ENCODE measurements around the gene ALK.

Gene ALK

DNA sequence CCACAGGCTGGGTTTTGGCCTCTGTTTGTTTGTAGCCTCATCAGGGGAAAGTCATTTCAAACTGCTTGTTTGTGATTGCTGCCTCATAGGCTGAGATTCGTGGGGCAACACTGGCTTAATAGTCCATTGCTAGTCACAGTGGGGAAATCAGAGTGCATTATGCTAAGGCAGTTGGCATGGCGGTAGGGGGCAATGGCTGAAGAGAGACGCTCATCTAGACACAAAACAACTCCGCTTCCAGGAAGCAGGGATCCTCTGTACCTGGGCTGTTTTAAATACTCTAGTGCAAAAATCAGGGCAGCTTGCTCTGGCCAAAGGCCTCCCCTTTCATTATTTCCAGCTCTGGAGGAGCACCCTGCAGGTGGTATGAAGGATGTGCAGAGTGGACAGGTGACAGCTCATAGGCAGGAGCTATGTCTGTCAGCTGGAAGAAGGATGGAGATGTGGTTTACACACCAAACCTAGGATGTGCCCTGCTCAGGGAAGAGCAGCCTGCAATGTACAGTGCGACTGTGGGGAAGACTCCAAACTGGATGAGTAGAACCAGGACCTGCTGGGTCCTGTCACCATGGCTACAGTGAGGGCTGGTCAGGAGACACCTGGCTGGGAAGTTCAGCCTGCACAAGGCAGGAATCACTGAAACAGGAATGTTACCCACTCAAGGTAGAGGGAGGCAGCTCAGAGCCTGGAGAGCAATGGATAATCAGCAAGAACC is 571.9 kb downstream of the ALK start:
- DNase-seq, result no peak
- intact Hi-C loops (cut with DNase I), result no loop called here

DNA sequence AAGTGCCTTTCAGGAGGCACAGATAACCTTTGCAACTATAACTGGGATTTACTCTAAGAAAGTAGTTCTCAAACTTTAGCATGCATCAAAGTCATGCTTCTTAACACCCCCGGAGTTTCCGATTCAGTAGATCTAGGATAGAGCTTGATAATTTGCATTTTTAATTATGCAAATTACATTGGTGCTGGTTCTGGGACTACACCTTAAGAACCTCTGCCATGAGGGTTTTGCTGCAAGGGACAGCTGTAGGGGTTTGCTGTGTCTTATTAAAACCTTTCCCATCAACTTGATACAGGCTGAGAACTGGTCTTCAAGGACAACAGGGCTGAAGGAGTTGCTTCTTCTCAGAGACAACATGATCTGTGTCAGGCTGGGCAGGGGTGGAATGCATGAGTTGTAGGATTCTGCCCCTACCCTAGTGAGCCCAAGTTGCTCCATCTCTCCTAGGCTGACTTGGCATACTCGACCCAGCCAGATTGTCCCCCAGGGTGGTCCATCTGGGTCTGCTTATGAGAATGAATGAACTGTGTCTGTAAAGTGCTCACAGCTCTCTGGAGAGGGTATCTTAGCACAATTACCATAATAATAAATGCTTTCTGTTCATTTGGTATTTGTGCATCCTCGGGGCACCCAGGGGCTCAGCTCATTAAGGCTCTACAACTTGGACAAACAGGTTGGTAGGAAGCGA is 573.5 kb downstream of the ALK start:
- DNase-seq, result no peak
- intact Hi-C loops (cut with DNase I), result no loop called here

DNA sequence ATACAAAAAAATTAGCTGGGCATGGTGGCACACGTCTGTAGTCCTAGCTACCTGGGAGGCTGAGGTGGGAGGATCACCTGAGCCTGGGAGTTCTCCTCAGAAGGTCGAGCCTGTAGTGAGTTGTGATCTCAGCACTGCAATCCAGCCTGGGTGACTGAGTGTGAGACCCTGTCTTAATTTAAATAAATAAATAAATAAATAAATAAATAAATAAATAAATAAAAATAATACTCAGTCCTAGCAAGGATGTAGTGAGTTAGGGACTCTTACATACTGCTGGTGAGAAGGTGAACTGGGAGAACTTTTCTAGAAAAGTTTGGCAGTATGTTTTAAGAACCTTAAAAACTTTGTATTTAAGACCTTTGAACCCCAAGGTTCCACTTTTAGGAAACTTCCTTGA is 576.1 kb downstream of the ALK start:
- intact Hi-C loops (cut with DNase I), result no loop called here
- DNase-seq, result no peak

DNA sequence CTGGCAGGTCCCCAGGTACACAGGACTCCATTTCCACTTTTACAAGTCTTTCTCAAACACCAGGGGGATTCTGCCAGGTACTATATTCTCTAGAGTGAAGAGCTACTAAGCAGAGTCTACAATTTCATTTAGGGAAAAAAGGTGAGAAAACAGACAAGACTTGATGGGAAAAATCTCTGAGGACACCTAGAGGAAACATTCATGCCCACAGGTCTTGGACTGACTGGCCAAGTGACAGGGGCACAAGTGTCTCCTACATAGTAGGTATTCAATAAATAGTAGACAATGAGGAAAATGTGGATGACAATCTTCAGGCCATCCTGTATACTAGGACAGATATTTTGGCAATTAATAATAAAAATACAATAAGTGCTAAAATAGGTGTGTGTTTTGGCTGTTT is 577.6 kb downstream of the ALK start:
- intact Hi-C loops (cut with DNase I), result no loop called here
- DNase-seq, result no peak

DNA sequence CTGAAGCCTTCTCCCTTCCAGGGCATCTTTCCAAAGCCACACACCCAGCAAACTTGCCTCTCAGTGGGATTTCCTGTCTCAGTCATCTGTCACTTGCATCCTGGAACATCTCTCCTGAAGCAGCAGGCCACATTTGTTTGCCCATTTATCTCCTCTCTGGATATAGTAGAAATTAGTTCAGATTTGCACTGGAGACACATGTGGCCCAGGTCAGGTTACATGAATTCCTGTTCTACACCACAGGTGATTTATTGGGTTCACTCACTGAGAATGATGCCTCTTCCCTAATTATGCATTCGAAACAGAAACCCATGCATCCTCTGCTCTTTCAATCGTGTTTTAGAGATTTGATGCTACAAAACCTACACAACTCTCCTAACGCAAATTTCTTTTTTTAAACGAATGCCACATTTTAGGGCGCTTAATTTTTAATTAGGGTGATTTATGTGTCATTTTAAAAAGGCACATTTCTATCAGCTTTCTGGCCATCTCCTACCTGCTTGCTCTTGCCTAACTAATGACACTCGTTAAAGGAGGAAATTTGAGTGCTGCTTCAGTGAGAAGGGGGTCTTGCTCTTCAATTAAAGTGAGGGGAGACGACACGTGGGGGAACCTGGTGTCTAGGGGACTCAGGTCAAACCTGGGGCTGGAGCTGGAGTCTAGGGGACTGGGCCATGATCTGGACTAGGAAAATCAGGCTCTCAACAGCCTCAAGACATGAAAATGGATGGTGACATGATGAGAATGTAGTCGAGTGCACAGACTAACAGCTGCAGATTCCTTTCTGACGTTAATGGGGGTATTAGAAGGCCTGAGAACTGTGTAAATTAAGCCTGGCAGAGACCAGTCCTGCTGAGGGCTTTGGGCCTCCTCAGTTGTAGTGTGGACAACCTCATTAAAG is 584.8 kb downstream of the ALK start:
- peak in 4 of 42 donors; percentile 9 to 48 (median 22) for DNase-seq
- intact Hi-C loops (cut with DNase I), result no loop called here

DNA sequence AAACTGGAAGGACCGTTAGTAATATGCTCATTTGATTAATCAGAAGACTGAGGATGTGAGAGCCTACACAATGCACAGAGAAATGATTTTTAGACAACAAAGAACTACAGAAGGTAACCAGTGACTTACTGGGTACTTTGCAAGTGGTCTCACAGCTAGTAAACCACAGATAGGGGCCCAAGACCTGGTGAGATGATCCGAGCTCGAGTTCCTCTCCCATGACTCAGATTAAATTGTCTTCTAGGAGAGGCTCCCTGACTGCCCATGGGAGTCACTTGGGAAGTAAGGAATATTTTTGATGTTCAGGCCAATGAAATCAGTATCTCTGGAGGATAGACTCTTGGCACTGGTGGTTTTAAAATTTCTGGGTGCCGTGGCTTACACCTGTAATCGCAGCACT is 586.0 kb downstream of the ALK start:
- intact Hi-C loops (cut with DNase I), result no loop called here
- no peak for DNase-seq

DNA sequence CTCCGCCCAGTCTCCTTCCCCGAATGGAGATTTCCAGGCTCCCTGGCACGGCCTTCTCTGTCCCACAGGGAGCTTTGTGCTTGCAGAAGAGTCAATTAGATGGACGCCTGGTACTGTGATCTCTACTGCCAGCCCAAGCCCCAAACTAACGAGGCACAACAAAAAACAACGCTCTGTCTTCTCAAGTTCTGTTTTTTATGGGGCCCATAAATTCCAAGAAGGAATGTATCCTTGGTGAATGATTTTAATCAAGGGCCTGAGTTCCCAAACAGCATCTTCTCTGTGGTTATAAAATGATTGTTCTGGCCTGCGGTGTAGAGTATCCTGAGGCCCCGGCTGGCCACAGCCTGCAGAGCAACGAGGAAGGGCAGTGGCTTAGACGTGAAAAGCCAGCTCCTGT is 586.7 kb downstream of the ALK start:
- intact Hi-C loops (cut with DNase I), result no loop called here
- no peak for DNase-seq

DNA sequence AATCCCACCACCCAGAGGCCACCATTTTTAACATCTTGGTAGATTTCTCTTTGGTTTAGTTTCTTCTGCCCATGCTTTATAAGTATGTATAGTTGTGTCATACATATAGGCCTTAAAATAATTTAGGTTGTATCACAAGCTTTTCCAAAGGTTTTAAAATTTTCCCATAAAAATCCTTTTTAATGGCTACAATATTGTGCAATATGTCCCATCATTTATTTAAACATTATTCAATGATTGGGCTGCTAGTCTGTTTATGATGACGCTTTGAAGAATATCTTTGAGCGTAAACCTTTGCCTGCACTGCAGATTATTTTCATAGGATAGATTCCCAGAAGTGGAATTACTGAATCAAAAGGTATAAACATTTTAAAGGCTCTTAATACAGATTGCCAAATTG is 588.8 kb downstream of the ALK start:
- DNase-seq, result no peak
- intact Hi-C loops (cut with DNase I), result no loop called here

DNA sequence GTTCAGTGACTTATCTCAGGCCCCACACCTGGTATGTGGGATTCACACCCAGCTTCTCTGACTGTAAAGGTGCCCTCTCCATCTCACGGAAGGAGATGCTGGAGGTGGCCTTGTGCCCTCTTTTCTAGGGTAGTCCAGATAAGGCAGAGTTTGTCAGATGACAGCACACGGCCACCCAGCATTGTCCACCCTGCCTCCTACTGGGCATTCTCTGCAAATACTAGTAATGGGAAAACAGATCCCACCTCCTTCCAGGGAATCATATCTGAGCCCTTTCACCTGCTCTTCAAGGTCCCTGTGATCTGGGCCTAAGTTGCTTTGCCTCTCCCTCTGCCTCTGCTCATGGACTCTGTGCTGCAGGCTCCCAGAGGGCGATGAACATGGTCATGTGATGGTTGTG is 591.5 kb downstream of the ALK start:
- intact Hi-C loops (cut with DNase I), result no loop called here
- no peak for DNase-seq

DNA sequence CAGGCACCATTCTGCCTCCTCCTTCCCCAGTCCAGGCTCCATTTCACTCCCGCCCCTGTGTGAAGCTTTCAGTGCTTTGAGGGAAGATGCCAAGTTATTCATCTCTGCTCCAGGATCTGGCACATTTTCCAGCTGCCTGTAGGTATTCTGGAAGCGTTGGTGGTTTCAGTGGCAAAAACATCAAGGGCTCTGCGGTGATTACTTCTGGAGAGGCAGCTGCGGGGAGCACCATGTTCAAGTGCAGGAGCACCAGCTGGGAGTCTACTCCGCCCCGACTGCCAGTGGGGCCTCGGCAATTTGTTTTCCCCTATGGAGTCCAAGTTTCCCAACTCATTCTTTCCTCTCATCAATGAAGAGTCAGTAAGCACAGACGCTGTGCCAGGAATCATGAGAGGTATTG is 594.5 kb downstream of the ALK start:
- peak in 15 of 42 donors; percentile 6 to 42 (median 23) for DNase-seq
- intact Hi-C loops (cut with DNase I), result no loop called here

DNA sequence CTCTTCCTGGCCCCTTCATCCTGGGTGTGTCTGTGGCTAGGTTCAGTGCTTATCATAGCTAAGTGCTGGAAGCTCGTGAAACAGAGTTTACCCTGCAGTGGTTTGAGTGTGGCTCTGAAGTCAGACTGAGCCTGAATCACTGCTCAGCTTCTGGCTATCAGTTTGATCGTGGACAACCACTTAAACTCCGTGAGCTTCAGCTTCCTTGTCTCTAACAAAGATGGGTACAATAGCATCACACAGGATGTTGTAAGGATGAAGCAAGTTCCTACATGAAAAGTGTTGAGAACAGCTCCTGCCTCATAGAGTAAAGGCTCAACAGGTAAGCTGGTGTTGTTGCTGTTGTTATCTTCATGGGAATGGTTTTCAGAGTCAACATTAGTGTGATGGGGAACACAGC is 595.8 kb downstream of the ALK start:
- DNase-seq, result no peak
- intact Hi-C loops (cut with DNase I), result no loop called here

DNA sequence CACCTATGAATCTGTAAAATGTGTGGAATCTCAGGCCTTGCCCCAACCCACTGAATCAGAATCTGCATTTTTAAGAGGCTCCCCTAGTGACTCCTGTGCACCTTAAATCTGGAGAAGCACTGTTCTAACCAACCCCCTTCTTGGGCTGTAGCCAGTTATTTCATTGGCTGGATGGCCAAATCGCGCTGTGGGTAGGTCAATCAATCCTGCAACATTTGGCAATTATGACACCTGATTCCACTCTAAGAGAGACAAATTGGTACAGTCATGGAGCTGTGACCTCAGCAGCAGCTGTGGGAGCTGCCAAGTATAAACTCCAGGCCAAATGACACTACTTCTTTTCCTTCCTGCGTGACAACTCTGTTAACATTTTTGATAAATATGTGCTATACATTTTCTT is 597.4 kb downstream of the ALK start:
- DNase-seq, result no peak
- intact Hi-C loops (cut with DNase I), result no loop called here

DNA sequence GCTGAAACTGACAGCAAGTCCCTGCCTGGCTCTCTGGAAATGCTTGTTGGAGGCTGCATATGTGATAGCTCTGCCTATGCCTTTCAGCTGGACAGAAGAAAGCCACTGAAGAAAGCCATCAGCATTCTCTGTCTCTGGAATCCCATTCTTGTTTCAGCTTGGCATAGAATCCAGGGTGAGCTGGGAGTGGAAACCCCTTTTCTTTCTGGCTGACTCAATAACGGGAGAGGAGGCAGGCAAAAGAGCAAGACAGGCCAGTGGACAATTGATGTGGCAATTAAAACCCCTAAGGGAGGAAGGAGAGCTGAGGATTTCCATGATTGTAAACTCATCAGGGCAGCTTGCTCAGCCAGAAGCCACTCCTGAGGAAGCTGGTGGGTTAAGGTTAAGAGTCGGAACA is 598.1 kb downstream of the ALK start:
- DNase-seq, result no peak
- intact Hi-C loops (cut with DNase I), result no loop called here

DNA sequence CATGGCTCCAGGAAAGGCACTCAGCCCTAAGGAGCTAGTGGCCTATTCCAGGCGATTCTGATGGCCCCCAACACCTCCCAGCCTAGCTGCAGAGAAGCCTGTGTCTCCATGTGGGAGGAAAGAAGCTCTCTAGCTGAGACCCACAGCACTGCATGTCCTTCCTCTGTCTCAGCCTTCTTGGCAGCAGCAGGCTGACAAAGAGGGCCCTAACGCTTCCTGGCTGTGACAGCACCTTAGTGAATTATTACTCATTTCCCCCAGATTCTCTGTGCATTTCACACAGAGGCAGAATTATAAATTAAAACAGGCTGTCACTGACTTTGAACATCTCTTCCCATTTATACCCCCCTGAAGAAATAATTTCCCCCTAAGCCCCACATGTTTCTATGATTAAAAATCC is 599.4 kb downstream of the ALK start:
- peak in 3 of 42 donors; percentile 9 to 31 (median 13) for DNase-seq
- intact Hi-C loops (cut with DNase I), result no loop called here

DNA sequence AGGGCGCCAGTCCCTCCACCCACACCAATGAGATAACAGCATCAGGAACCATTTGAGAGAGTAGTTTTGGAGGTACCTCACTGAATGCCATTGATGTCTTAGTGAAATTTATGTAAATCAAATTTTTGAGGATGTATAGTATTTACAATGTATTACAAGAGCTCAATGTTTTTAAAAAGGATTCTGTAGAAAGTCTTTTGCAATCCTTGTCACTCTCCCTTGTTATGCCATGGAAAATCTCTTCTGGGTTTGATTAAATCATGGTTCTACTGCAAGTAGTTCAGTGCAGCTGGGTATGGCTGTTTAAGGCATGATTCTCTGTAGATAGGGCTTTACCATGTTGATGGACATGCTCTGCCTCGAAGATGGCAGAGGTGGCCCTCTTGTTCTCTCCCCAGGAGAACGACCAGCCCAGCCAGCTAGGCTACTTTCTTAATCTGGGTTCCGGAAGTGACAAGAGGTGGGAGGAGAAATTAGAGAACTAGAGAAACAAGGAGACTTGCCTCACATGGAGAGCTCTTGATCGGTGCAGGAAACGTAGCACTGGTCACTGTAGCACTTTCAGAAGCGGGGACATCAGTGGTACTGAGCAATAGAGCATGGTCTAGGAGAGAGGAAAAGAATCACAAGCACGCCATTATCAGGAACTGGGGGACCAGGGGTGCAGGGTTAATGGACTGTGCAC is 603.4 kb downstream of the ALK start:
- no peak for DNase-seq
- intact Hi-C loops (cut with DNase I), result loop anchor here (10.0 kb wide), 1 partner anchor 527 kb away; no protein-coding TSS in a partner anchor

DNA sequence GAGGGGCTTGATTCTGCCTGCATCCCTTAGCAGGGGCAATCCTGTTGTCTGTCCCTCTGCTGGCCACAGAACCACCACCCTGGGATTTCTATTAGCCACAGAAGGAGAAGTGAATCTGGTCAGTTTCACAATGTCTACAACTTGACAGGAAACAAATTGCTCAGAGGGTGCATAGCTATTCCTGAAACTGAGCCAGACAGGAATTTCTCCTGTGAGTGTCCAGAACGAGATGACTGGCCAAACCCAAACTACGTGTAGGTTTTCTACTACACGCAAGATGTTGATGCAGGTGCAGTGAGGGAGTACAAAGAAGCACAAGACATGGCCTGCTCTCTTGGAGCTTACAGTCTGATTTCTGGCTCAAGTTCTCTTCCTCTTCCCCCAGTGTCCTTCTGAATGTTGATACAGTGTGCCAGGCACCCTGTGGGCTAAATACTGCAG is 604.3 kb downstream of the ALK start:
- DNase-seq, result peak in 6 of 42 donors; percentile 10 to 45 (median 20)
- intact Hi-C loops (cut with DNase I), result loop anchor here (10.0 kb wide), 1 partner anchor 528 kb away; no protein-coding TSS in a partner anchor

DNA sequence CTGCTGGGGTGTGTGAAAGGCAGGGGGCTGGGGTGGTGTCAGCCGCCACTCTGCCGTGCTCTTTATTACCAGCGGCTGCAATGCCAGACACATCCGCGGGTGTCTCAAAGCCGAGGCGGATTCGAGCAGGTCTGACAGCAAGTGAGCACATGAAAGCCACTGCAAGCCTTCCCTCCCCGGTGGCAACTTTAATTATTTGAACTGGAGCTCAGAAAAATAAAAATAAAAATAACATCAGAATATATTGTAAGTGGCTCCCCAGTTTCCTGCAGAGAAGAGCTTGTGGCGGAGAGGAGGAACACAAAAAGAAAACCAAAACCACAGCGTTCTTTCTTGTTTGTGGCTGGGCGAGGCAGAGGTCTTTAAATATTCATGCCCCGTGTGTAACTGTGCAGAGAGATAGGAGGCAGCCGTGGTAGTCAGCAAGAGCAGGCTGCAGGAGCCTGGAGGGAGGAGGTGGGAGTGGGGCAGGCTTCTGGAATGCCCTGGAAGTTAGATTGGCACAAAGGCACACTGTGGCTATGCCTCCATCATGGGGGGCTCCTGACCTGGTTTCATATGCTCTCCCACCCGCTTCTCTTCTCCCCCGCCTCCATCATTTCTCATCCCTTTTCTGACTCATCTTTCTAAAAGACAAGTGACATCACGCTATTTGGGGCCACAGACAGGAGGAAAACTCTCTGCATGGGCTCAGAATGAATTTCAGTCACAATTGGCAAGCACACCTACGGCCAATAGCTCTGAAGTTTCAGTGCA is 606.4 kb downstream of the ALK start:
- intact Hi-C loops (cut with DNase I), result loop anchor here (10.0 kb wide), 1 partner anchor 530 kb away; no protein-coding TSS in a partner anchor
- peak; percentile 31 to 90 (median 69) for DNase-seq

DNA sequence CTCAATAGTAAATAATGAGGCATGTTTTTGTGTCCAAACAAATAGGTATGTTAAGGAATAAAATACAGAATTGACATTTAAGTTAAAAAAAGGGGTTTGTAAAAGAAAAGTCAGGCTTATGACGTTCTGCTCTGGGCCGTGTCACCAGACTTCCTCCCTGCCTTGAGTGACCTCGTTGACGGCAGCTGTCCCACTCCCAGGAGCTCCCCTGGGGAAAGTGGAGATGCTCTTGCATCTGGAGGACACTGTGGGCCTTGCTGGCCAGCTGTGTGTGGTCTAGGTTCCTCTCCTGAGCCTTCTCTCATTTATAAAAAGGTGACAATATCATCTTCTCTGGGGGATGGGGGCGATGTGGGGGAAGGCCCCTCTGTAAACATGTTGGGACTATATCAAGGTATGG is 609.9 kb downstream of the ALK start:
- no peak for DNase-seq
- intact Hi-C loops (cut with DNase I), result loop anchor here (10.0 kb wide), 1 partner anchor 533 kb away; no protein-coding TSS in a partner anchor
